Measurements from ENCODE around the gene COA6.

Gene COA6

DNA sequence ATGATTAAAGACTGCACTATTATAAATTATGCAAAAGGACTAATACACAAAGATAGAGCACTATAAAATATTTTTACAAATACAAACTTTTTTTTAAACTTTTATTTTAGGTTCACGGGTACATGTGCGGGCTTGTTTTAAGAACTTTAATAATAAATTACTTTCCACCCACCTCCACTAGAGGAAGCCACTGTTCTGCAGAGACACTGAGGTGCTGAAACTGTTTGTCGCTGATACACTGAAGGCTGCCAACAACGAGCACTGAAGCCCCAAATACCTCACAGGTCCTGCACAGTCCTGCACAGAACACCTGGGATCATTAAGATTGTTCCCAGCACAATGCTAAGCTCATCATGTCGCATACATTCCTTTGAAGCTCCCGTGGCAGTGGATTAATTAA is 19.9 kb downstream of the COA6 start:
- no peaks in the 10 kb centered on the region for H3K79me2 ChIP-seq (ENCODE audit: low read length)
- no peak overlapping the region for H3K4me2 ChIP-seq (ENCODE audit: low read depth, low read length)
- H4K20me1 ChIP-seq (ENCODE audit: insufficient read depth, low read length) = no peaks in the 10 kb centered on the region
- peaks cover 7% of the 10 kb centered on the region for H3F3A ChIP-seq (ENCODE audit: insufficient read depth, low read length)
- no peaks in the 10 kb centered on the region for H3K36me3 ChIP-seq (replicated peaks; ENCODE audit: insufficient read depth, low read length)
- H3K27me3 ChIP-seq (replicated peaks; ENCODE audit: insufficient read depth, low read length) = no peaks in the 10 kb centered on the region
- no peak overlapping the region for H3K27ac ChIP-seq (ENCODE audit: low read length)
- no peak overlapping the region for H3K4me3 ChIP-seq (ENCODE audit: low read length)
- no peak overlapping the region for H2AFZ ChIP-seq (ENCODE audit: low read length)
- no peaks in the 10 kb centered on the region for H3K9me2 ChIP-seq (replicated peaks; ENCODE audit: insufficient read depth, low read length)
- no peak for DNase-seq
- no peak overlapping the region for H3K9ac ChIP-seq (ENCODE audit: low read length)
- H3K4me1 ChIP-seq (ENCODE audit: low read length) = peaks cover 7% of the 10 kb centered on the region
- no peaks in the 10 kb centered on the region for H3K9me3 ChIP-seq (replicated peaks; ENCODE audit: insufficient read depth, low read length)
- no peak for TF ChIP-seq EZH2phosphoT487 (IDR thresholded peaks at IDR 0.05; ENCODE audit: low read length)
- TF ChIP-seq, protein P1, sequence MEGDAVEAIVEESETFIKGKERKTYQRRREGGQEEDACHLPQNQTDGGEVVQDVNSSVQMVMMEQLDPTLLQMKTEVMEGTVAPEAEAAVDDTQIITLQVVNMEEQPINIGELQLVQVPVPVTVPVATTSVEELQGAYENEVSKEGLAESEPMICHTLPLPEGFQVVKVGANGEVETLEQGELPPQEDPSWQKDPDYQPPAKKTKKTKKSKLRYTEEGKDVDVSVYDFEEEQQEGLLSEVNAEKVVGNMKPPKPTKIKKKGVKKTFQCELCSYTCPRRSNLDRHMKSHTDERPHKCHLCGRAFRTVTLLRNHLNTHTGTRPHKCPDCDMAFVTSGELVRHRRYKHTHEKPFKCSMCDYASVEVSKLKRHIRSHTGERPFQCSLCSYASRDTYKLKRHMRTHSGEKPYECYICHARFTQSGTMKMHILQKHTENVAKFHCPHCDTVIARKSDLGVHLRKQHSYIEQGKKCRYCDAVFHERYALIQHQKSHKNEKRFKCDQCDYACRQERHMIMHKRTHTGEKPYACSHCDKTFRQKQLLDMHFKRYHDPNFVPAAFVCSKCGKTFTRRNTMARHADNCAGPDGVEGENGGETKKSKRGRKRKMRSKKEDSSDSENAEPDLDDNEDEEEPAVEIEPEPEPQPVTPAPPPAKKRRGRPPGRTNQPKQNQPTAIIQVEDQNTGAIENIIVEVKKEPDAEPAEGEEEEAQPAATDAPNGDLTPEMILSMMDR (IDR thresholded peaks at IDR 0.05; ENCODE audit: low read length) = no peak
- TF ChIP-seq EZH2 (optimal IDR thresholded peaks at IDR 0.05; ENCODE audit: low read depth, low read length) = no peak

DNA sequence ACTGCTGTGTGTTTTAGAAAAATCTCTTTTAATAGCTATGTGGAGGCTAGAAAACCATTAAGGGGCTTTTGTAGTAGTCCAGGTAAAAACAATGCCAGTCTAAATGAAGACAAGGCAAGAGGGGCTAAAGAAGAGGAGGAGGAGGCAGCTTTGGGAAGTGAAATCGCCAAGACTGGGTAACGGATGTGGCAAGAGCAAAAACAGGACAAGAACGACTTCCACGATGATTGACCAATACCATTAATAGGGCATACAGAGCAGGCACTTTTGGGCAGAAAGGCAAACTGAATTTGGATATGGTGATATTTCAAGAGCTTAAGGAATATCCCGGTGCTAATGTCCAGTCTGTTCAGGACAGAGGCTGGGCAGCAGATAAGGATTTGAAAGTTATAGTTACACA is 22.0 kb downstream of the COA6 start:
- Histone ChIP-seq H3K4me2 (ENCODE audit: low read depth, low read length) (no peak overlapping the region), H3K36me3 (replicated peaks; ENCODE audit: insufficient read depth, low read length) (no peaks in the 10 kb centered on the region), H3K4me3 (ENCODE audit: low read length) (no peak overlapping the region), H3K27me3 (replicated peaks; ENCODE audit: insufficient read depth, low read length) (no peaks in the 10 kb centered on the region), H3F3A (ENCODE audit: insufficient read depth, low read length) (peaks cover 15% of the 10 kb centered on the region), H3K27ac (ENCODE audit: low read length) (no peak overlapping the region), H3K9me3 (replicated peaks; ENCODE audit: insufficient read depth, low read length) (no peaks in the 10 kb centered on the region), H3K9me2 (replicated peaks; ENCODE audit: insufficient read depth, low read length) (no peaks in the 10 kb centered on the region), H2AFZ (ENCODE audit: low read length) (no peak overlapping the region), H3K79me2 (ENCODE audit: low read length) (no peaks in the 10 kb centered on the region), H4K20me1 (ENCODE audit: insufficient read depth, low read length) (no peaks in the 10 kb centered on the region), H3K9ac (ENCODE audit: low read length) (no peak overlapping the region), H3K4me1 (ENCODE audit: low read length) (peaks cover 10% of the 10 kb centered on the region)
- no peak for DNase-seq
- TF ChIP-seq, protein P1 (IDR thresholded peaks at IDR 0.05; ENCODE audit: low read length) = no peak
- TF ChIP-seq EZH2 (optimal IDR thresholded peaks at IDR 0.05; ENCODE audit: low read depth, low read length) (no peak), EZH2phosphoT487 (IDR thresholded peaks at IDR 0.05; ENCODE audit: low read length) (no peak)

DNA sequence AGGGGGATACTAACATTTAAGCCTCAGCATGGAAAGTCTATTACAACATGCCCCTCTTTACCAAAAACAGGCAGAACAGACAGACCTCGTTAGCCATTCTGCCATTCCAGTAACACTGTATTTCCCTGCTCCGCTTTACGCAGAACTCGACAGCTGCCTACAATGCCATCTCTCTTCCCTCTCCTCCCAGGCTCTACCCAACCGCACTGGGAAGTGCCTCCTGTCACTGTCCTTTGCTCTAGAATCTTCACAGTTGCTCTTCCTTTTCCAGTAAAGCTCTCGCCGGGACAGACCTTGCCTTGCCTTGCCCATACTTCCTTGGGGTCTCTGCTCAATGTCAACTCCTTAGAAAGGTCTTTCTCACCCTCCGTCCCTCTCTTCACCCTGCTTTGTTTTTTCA is 22.8 kb downstream of the COA6 start:
- Histone ChIP-seq H3K9me2 (replicated peaks; ENCODE audit: insufficient read depth, low read length) (no peaks in the 10 kb centered on the region), H3K79me2 (ENCODE audit: low read length) (no peaks in the 10 kb centered on the region), H3K27ac (ENCODE audit: low read length) (no peak overlapping the region; the same call in 1 of the 2 replicates), H3K4me1 (ENCODE audit: low read length) (peaks cover 16% of the 10 kb centered on the region), H3F3A (ENCODE audit: insufficient read depth, low read length) (peaks cover 20% of the 10 kb centered on the region), H3K4me3 (ENCODE audit: low read length) (no peak overlapping the region), H3K9ac (ENCODE audit: low read length) (no peak overlapping the region), H3K4me2 (ENCODE audit: low read depth, low read length) (peak overlapping the region; percentile 65; the same call in 1 of the 2 replicates), H3K36me3 (replicated peaks; ENCODE audit: insufficient read depth, low read length) (no peaks in the 10 kb centered on the region), H2AFZ (ENCODE audit: low read length) (peak overlapping the region; percentile 82), H4K20me1 (ENCODE audit: insufficient read depth, low read length) (no peaks in the 10 kb centered on the region), H3K27me3 (replicated peaks; ENCODE audit: insufficient read depth, low read length) (no peaks in the 10 kb centered on the region), H3K9me3 (replicated peaks; ENCODE audit: insufficient read depth, low read length) (no peaks in the 10 kb centered on the region)
- DNase-seq = no peak
- TF ChIP-seq EZH2 (optimal IDR thresholded peaks at IDR 0.05; ENCODE audit: low read depth, low read length) = no peak
- no peak for TF ChIP-seq EZH2phosphoT487 (IDR thresholded peaks at IDR 0.05; ENCODE audit: low read length)
- TF ChIP-seq, protein P1 (IDR thresholded peaks at IDR 0.05; ENCODE audit: low read length) = no peak
